ENCODE data around the gene NTSR2.

GRCh38 chr2:11640132-11640531 is 29.9 kb downstream of the NTSR2 start:
- TF ChIP-seq CTCF (conservative IDR thresholded peaks at IDR 0.05; ENCODE audit: low read length), result no peak
- TF ChIP-seq EZH2phosphoT487 (IDR thresholded peaks at IDR 0.05; ENCODE audit: borderline replicate concordance, low read depth, low read length), result no peak

Data from OCI-LY7 (cell line).